NCI-H748 (cell line): Measurements from ENCODE around the gene ILF2.
"Not testable (repeated sequence)": the region's sequence is repeated elsewhere in the genome, so short reads cannot be mapped to it uniquely, and the experiment has no call there.

Experiments used
- DNase-seq: peaks from one replicate; lab custom pipeline; 2025; ENCODE audit not compliant: unreplicated experiment; lab: John Stamatoyannopoulos, UW

ILF2 gene

DNA sequence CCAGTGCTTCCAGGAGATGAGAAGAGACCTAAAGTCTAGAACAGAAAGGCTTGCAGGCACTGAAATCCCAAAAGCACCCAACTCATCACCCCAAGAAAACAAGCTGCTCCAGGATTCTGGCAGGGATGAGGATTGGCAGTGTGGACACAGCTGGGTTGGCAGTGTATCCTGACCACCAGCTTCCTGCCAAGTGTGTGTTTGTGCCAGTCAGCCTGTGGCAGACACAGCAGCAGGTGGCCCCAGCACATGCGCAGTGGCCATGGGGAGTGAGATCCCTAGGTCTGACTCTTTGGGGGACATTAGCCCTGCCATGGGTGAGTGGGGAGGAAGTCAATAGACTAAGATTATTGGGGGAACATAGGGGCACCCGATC is 20.9 kb downstream of the ILF2 start:
- DNase-seq: no peak

DNA sequence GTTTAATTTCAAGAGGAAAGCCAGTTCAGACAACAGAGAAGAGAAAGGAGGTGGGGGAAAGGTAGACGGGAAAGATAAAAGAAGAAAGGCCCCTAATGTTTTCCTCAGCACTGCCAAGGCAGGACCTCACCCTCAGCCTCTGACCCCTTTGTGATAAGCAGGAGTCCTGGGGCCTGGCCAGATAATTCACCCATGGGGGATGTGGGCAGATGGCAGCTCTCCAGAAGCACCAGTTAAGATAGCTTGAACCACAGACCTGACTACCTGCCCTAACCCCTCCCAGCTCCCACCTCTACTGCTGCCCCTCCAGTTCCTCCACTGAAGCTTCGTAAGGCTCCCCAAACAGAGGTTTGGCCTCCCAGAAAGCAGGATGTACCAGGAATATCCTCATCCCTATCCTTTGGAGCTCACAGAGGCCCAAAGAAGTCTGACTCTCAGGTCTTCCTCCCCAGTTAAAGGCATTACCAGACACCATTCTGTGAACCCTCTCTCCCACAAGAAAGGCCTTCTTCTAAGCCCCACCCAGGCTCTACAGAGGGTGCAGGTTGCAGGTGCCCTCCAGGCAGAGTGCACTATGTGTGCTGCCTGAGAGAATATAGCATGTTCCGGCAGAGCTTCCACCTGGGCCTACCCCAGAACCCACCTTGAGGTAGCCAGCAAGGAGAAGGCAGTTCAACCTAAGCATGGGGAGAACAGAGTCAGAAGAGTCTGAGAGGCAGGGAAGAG is 21.5 kb downstream of the ILF2 start:
- DNase-seq: no peak

DNA sequence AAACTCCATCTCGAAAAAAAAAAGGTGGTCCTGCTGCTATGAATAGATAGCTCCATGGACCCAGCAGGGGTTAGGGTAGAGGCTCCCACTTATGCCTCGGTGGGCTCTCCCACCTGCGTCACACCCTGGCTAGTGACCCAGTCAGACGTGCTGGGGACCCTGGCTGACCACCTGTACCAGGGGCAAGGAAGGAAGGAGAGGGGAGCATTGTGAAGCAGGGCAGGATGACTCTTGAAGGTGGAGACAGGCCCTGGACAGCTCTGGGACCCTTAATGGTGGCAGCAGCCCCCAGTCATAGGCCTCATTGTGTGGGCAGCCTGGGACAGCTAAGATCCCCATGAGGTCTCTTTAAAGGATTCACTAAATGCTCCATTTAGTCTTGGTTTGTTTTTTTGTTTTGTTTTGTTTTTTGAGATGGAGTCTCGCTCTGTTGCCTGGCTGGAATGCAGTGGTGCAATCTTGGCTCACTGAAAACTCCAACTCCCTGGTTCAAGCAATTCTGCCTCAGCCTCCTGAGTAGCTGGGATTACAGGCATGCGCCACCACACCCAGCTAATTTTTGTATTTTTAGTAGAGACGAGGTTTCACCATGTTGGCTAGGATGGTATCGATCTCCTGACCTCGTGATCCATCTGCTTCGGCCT is 22.7 kb downstream of the ILF2 start:
- DNase-seq: no peak

DNA sequence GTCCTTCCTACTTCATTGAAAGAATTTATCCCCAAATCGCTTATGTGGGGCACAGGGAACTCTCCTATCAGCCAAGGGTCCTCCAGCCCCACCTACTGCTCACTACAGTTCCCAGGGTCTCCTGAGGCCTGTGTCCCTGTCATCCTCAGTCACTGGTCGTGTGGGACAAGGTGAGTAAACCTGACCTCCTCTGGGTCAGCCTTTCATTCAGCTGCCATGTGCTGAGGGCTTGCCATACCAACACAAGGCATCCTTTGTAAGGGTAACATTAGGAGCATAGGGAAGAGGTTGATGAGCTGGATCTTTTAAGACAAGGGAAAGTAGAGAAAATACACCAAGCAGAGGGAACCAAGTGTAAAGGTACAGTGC is 23.5 kb downstream of the ILF2 start:
- no peak for DNase-seq

DNA sequence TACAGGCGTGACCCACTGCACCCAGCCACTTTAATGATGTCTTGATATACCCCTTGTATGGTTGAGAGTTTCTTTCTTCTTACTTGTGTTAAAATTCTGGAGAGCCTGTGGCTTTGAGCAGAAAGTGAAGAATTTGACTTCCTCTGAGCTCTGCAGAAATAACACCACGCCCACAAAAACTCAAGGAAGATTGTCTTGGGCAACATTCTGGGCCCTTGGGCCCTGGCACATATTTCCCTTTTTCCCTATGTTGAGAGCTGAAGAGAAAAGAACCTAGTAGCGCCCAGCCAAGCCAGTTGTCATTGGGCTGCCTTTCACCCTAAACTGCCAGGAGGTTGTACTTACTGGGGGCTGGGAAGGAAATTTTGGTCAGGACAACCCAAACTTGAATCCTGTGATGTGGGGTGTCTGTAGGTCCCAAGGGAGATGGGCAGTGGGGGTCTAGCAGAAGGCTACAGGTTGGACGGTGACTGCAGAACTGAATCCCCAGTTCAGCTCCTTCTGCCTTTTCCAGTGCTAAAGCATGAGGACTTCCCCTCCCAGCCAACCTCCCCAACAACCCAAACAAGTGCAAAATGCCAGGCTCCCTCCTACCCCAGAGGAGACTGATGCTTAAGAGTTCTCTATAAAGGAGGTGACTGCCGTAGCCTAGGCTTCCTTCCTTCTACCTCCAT is 24.0 kb downstream of the ILF2 start:
- no peak for DNase-seq

DNA sequence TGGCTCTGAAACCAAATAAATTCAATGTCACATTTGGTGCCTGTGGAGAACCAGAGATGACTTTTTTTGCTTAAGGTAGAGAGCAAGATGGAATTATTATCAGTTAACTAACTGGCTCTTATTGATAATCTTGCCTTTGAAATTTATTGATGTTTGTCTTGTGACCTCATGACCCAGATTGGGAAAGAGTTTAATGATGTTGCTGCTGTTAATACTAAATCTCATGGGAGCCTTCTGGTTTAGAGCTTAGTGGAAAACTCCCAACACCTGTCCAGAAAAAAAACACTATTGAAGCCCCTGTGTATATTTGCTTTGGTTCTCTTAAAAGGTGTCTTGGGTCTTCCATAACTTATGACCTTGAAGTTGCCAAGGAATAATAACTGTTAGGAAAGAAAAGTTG is 27.0 kb downstream of the ILF2 start:
- no peak for DNase-seq

DNA sequence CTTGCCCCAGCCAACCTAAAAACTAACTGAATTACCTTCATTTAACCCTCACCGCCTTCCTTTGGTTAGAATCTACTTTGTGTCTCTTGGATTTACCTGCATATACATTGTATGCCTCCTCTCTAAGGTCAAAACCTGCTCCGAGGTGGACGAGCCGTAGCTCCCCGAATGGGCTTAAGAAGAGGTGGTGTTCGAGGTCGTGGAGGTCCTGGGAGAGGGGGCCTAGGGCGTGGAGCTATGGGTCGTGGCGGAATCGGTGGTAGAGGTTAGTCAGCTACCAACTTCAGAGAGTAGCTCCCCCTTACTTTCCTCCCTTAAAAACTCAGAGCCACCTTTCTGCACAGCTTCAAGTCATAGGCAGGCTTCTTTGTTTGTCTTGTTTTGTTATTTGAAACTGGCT is 27.7 kb downstream of the ILF2 start:
- DNase-seq: no peak

DNA sequence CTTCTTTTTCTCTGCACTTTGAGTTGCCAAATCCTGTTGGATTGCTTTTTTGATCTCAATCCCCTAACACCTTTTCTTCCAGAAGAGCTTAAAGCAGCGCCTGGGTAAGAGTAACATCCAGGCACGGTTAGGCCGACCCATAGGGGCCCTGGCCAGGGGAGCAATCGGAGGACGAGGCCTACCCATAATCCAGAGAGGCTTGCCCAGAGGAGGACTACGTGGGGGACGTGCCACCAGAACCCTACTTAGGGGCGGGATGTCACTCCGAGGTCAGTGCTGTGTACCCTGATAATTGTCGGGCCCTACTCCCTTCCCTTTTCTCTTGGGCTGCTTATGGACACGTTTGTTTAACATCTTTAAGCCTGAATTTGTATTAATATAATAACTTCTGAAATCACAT is 28.6 kb downstream of the ILF2 start:
- DNase-seq: no peak

DNA sequence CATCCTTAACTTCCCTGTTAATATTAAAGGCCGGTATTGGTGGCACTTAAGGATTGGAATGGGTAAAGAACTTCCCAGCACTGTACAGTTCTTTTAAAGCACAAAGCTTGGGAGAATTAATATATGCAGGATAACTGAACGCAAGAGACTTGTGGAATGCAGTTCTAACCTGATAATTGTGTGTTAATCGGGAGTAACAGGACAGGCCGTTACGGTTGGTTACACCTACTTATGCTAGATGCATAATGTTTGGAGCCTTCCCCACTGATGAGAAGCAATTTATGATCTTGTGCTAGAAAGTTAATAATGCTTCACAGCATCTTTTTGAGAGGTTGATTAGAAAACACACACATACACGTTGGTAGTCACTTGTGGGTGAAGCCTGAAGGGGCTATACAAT is 29.9 kb downstream of the ILF2 start:
- no peak for DNase-seq

DNA sequence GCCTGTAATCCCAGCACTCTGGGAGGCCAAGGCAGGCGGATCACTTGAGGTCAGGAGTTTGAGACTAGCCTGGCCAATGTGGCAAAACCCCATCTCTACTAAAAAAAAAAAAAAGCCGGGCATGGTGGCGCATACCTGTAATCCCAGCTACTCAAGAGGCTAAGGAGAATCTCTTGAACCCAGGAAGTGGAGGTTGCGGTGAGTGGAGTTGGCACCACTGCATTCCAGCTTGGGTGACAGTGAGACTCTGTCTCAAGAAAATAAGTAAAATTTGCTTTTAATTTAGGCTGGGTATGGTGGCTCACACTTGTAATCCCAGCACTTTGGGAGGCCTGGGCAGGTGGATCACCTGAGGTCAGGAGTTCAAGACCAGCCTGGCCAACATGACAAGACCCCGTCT is 30.6 kb downstream of the ILF2 start:
- DNase-seq: not testable (repeated sequence)

DNA sequence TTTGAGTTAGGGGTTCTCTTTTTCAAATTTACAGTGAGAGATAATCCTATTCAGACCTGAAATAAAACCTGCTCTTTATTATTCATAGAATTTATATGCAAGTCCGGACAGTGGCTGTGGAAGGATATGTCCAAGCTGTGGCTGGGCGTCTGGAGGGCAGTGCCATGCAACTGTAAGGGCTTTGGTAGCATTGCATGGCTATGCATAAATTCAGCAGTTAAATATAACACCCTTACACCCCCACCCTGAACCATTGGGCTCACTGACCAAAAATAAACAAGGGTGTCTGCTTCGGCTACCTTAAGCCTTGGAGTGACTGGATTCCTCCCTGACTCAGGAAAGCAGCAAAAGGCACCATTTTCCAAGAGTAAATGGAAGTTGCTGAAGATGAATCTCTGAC is 31.5 kb downstream of the ILF2 start:
- no peak for DNase-seq

DNA sequence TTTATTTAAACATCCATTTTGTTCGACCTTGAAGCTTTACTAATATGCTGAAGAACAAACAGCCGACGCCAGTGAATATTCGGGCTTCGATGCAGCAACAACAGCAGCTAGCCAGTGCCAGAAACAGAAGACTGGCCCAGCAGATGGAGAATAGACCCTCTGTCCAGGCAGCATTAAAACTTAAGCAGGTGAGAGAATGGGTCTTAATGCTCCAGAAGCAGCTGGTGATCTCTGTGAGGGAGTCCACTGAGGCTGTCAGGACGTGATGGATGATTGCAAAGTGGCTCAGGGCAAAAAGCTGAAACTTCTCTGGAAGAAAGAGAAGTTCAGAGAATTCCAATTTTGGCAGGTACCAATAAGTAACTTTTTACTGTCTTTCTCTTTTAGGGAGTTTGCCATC is 32.5 kb downstream of the ILF2 start:
- DNase-seq: no peak

DNA sequence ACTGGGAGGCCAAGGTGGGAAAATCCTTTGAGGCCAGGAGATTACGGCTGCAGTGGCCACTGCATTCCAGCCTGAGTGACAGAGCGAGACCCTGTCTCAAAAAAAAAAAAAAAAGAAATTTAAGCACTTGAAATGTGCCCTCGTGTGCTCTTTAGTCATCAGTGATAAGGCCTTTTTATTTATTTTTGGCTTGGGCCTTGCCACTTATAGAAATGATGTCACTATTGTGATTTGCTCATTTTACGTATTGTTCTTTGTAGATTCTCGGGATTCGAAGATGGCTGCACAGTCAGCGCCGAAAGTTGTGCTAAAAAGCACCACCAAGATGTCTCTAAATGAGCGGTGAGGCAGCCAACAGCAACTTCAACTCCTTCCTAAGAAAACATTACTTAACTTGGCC is 34.5 kb downstream of the ILF2 start:
- no peak for DNase-seq

DNA sequence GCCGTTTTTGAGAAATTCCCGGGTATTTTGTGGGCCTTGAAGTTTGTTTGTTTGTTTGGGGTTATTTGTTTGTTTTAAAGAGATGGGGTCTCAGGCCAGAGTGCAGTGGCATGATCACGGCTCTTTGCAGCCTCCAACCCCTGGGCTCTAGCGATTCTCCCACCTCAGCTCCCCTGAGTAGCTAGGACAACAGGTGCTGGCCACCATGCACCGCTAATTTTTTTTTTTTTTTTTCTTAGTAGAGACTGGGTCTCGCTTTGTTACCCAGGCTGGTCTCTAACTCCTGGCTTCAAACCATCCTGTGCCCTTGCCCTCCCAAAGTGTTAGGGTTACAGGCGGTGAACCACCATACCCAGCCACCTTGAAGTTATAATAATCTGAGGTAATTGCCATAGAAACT is 34.9 kb downstream of the ILF2 start:
- DNase-seq: no peak

DNA sequence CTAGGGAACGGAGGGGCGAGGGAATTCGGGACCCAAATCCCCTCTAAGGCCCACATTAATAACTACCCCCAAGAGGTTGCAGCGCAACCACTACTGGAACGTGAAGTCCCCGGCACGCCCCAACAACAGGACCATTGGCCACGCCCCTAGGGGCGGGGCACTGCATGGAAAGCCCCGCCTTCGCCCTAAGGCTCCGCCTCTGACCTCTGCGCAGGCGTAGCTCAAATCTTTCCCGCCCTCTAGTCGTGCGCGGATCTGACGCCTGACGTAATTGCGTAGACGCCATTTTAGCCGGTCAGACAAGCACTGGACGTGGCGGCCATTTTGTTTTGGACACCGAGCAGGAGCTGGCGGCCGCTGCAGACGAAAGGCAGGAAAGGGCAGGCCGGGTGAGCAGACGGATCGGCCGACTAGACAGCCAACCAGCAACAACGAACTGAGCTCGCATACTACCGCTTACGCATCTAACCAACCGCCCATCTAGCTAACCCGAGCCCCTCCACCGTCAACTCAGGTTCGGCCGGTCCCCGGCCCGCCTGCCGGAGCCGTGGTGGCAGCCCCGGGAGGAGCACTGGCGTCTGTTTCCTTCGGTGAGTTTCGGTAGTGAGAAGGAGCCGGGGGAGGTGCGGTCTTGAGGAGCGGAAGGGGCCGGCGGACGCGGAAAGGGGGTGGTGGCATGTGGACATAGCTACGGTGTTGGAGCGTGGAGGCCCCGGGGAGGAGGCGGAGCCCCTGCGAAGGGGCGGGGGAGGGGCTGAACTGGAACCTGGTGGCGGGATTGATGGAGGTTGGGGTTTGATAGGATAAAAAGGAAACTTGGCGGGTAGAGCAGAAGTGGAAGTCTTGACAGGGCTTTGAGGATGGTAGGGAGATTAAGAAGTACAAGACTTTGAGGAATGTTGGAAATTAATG is 36.8 kb downstream of the ILF2 start, which contains the start of gene CHTOP:
Gene CHTOP (plus strand): TSS at position 313 of the 912 bp plus-strand sequence. CDS start 2,523 bp downstream, outside the sequence.
- peak; percentile 99 for DNase-seq

DNA sequence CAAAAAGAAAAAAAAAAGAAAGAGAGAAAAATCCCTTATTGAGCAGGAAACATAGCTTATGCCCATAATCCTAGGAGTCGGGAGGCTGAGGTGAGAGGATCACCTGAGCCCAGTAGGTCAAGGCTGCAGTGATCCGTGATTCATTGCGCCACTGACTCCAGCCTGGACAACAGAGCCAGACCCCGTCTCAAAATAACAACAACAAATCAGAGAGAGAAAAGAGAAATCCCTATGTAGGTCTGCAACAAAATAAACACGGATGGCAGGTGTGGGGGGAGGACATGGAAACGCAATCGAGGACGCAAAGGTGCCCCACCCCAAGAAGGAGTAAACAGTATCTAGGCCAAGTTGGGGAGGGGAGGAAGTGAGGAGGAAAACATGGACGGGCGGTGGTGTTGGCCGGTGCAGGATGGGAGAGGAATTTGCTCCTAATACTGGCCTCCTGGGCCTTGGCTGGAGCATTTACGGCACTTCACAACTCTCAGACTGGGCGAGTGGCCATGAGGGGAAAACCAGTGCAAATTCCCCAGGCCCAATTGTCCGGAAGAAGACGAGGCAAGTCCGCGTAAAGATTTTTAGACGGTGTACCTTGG is 37.5 kb downstream of the ILF2 start:
- DNase-seq: peak; percentile 62

DNA sequence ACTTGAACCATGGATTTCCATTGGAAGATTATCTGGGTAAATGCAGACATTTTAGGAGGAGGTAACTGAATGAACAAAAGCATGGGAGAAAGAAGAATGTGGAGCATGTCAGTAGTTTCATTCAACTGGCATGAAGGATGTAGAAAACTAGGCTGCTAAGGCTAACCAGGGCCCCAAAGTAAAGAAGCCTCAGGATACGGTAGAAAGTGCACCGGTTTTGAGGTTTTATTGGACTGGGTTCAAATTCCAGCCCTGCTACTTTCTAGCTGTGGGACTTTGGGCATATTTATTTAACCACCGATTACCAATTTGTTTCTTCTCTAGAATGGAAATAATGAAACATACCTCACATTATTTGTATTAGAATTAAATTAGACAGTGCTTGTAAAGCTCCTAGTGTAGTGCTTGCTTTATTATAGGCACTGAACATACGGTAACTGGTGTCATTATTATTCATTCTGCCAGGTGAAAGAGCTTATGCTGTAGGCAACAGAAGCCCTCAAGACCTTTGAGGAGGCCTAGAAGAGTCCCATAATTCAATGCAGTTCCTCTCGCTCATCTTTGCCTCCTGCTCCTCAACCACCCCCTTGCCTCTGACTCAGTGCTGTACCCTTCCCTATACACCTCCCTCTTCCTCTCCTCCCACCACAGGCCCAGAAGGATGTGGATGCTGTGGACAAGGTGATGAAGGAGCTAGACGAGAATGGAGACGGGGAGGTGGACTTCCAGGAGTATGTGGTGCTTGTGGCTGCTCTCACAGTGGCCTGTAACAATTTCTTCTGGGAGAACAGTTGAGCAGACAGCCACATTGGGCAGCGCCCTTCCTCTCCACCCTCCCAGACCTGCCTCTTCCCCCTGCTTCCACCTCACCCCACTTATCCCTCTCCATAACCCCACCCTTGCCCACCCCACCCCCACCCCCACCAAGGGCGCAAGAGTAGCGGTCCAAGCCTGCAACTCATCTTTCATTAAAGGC is 39.5 kb downstream of the ILF2 start:
- DNase-seq: no peak

DNA sequence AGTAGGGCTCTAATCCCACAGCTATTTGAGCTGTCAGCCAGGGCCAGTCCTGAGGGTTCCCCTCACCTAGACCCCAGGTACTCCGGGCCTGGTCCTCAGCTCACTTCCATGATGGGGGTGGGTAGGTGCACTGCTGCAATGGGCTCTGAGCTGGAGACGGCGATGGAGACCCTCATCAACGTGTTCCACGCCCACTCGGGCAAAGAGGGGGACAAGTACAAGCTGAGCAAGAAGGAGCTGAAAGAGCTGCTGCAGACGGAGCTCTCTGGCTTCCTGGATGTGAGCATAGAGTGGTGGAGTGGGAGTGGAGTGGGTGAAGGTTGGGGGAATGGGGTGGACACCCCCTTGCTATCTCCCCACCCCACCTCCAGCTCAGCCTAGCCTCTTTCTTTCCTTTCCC is 40.4 kb downstream of the ILF2 start:
- DNase-seq: no peak

DNA sequence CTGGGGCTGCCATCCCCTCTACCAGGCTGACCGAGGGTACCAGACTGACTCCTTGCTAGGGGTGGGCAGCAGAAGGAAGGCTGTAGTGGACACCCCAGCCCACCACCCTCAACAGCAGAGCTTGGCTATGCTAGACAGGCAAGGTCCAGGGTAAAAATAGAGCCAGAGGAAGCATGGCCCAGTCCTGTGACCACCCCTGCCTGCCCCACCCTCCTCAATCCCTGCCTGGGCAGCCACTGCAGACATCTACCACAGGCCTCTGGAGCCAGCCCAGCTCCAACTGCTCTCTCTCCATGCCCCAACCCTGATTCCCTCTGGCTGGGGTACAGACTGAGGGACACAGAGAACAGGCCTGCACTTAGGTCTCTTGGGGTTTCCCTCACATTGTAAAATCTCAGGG is 40.8 kb downstream of the ILF2 start:
- no peak for DNase-seq

DNA sequence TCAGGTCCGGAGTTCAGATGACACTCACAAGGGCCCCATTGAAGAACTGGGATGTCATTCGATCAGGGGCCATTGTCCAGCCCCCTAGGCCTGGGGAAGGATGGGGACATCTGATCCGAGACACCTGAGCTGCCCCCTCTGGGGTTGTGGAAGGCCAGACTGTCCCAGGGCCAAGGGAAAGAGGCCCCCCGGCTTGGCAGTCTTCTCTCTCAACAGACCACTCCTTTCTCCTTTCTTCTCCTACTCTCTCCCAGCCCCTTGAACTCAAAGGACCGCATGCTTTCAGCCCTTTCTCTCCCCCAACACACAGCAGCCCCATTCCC is 41.5 kb downstream of the ILF2 start:
- DNase-seq: no peak
